Ishikawa (cell line): ENCODE measurements around the gene SLC22A3.

Source experiments
- EP300 ChIP-seq: IDR thresholded peaks from 2 replicates; pipeline ENCODE4 v1.6.1; 2012; ENCODE audit warnings: borderline replicate concordance
- FOXM1 ChIP-seq: IDR thresholded peaks from 2 replicates; pipeline ENCODE4 v1.6.1; 2012; ENCODE audit warnings: low read depth, borderline replicate concordance
- MAX ChIP-seq: IDR thresholded peaks from 2 replicates; pipeline ENCODE4 v1.6.1; 2012
- NFIC ChIP-seq: IDR thresholded peaks from 2 replicates; pipeline ENCODE4 v1.6.1; 2012
- TCF12 ChIP-seq: IDR thresholded peaks from 2 replicates; pipeline ENCODE4 v1.6.1; 2012; ENCODE audit warnings: low read depth

GRCh38 chr6:160428069-160428430, 79.9 kb downstream of the SLC22A3 start:
- TF ChIP-seq FOXM1 (no peak), EP300 (no peak), NFIC (no peak), TCF12 (no peak), MAX (no peak)
